CD4-positive, CD25-positive, alpha-beta regulatory T cell (primary cell): ENCODE measurements around the gene GHR. TPM values are rescaled to one million over a fixed set of nuclear protein-coding genes. Genes with fewer than 3 reads are reported as not detected.

Experiments used
- ATAC-seq, 2 donors: fragments of 150-1000 bp; cut with Tn5 transposase; one replicate each; pipeline ENCODE4 v1.10.0; 2021; ENCODE audit warnings: low read depth in 2 of 2, moderate number of reproducible peaks in 2 of 2, moderate library complexity in 1 of 2
- DNase-seq, 3 donors: peaks; one replicate each; pipeline versions ENCODE4 v3.0.0 to v3.0.0-alpha.2; 2012 to 2022; ENCODE audit warnings: mixed read lengths in 1 of 3
- H3K27ac ChIP-seq: one replicate; pipeline ENCODE4 v1.7.0; 2013; ENCODE audit warnings: mild to moderate bottlenecking, low read length; ENCODE audit not compliant: insufficient read depth, poor library complexity, severe bottlenecking
- H3K27me3 ChIP-seq: one replicate; pipeline ENCODE4 v1.7.0; 2013; ENCODE audit warnings: low read length; ENCODE audit not compliant: control insufficient read depth, insufficient read depth
- H3K36me3 ChIP-seq: one replicate; pipeline ENCODE4 v1.7.0; 2013; ENCODE audit warnings: mild to moderate bottlenecking, low read length, moderate library complexity; ENCODE audit not compliant: control insufficient read depth, insufficient read depth
- H3K4me1 ChIP-seq: 2 replicates; pipeline ENCODE4 v1.7.0; 2013; ENCODE audit warnings: mild to moderate bottlenecking, low read length; ENCODE audit not compliant: insufficient read depth, control insufficient read depth, poor library complexity, severe bottlenecking
- H3K4me3 ChIP-seq: one replicate; pipeline ENCODE4 v1.7.0; 2013; ENCODE audit warnings: low read depth, mild to moderate bottlenecking, low read length, moderate library complexity
- H3K9me3 ChIP-seq, 2 experiments: 1 replicate in 1 of 2; 2 replicates in 1 of 2; pipeline ENCODE4 v1.7.0; 2013; ENCODE audit warnings: low read length in 2 of 2, mild to moderate bottlenecking in 1 of 2, moderate library complexity in 1 of 2; ENCODE audit not compliant: control insufficient read depth in 2 of 2
- H3K27ac Mint-ChIP-seq, 3 donors: one replicate each; pipeline ENCODE4 v1.8.0; 2020 to 2022; ENCODE audit warnings: mild to moderate bottlenecking in 3 of 3, mixed read lengths in 3 of 3, moderate library complexity in 2 of 3
- H3K27me3 Mint-ChIP-seq: one replicate; pipeline ENCODE4 v1.8.0; 2022; ENCODE audit warnings: mild to moderate bottlenecking, mixed read lengths
- H3K36me3 Mint-ChIP-seq: one replicate; pipeline ENCODE4 v1.8.0; 2020; ENCODE audit warnings: mixed read lengths
- H3K4me1 Mint-ChIP-seq, 4 donors: one replicate each; pipeline ENCODE4 v1.8.0; 2020 to 2022; ENCODE audit warnings: mixed read lengths in 4 of 4, mild to moderate bottlenecking in 1 of 4
- H3K4me3 Mint-ChIP-seq, 4 donors: one replicate each; pipeline ENCODE4 v1.8.0; 2020 to 2022; ENCODE audit warnings: mild to moderate bottlenecking in 4 of 4, mixed read lengths in 4 of 4, moderate library complexity in 3 of 4
- H3K9me3 Mint-ChIP-seq, 7 donors: one replicate each; pipeline ENCODE4 v1.8.0; 2020 to 2022; ENCODE audit warnings: mixed read lengths in 7 of 7, mild to moderate bottlenecking in 3 of 7, moderate library complexity in 2 of 7
- polyA plus RNA-seq, 4 donors: library from polyadenylated mRNA; unstranded; fragments of 300-500 nt; fragmentation: Illumina TruSeq; gene quantifications; one replicate each; pipeline ENCODE4 v1.2.3, GENCODE V29; 2021
- total RNA-seq: library from RNA; stranded (reverse); gene quantifications from one replicate; pipeline ENCODE4 v1.2.3, GENCODE V29; 2022

GHR gene
- total and polyA plus RNA-seq, 5 donors from 2014 or later = not detected

- H3K27ac ChIP-seq = no peak overlapping the region
- Mint-ChIP-seq H3K4me1 (peaks cover 0 to 3% (median 0%) of the 10 kb centered on the region in 4 donors), H3K27ac (no peak overlapping the region), H3K27me3 (no peaks in the 10 kb centered on the region), H3K4me3 (no peak overlapping the region), H3K9me3 (peaks cover 0 to 17% (median 6%) of the 10 kb centered on the region in 7 donors), H3K36me3 (no peaks in the 10 kb centered on the region)
- no peaks in the 10 kb centered on the region for H3K27me3 ChIP-seq
- peaks cover 0 to 4% of the 10 kb centered on the region in 2 experiments for H3K9me3 ChIP-seq
- H3K4me1 ChIP-seq = no peaks in the 10 kb centered on the region
- no peaks in the 10 kb centered on the region for H3K36me3 ChIP-seq
- H3K4me3 ChIP-seq = no peak overlapping the region
- DNase-seq = no peak
- ATAC-seq = no peak
These were observed 120.5 kb downstream of the GHR start for GRCh38 chr5:42543774-42544173.

- peaks cover 0 to 17% (median 4%) of the 10 kb centered on the region in 7 donors for H3K9me3 Mint-ChIP-seq
- no peak overlapping the region for H3K4me3 ChIP-seq
- H3K27ac Mint-ChIP-seq = no peak overlapping the region
These were observed 121.8 kb downstream of the GHR start for GRCh38 chr5:42545038-42545437.

DNA sequence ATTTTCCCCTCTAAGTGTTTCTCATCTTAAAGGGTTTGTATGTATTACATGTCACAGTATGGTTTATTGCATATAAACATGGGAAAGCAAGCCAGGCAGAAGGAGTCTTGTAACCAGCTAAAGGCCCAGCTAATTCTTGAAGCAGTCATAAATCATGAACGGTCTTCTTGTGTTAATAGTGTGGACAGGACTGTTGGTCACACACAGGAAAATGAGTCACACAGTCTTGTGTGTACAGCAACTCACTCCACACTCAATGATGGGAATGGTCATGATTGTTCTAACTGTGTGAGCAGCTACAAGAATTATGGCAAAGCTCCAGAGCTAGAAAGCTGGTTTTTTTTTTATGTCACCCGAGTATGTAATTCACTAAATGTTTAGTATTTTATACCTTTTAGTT lies 123.9 kb downstream of the GHR start:
- Mint-ChIP-seq H3K9me3 (peaks cover 0 to 2% (median 0%) of the 10 kb centered on the region in 7 donors), H3K27me3 (peaks cover 4% of the 10 kb centered on the region), H3K27ac (no peak overlapping the region), H3K4me1 (peaks cover 0 to 3% (median 0%) of the 10 kb centered on the region in 4 donors), H3K4me3 (no peak overlapping the region), H3K36me3 (no peaks in the 10 kb centered on the region)
- no peak overlapping the region for H3K4me3 ChIP-seq
- peaks cover 1% of the 10 kb centered on the region for H3K27me3 ChIP-seq
- DNase-seq = no peak
- H3K36me3 ChIP-seq = no peaks in the 10 kb centered on the region
- no peak for ATAC-seq
- no peaks in the 10 kb centered on the region for H3K9me3 ChIP-seq
- H3K4me1 ChIP-seq = no peaks in the 10 kb centered on the region
- H3K27ac ChIP-seq = no peak overlapping the region

More at GRCh38 chr5:42545038-42545437, 121.8 kb downstream of the GHR start:
- H3K36me3 ChIP-seq = no peaks in the 10 kb centered on the region
- peaks cover 0 to 2% of the 10 kb centered on the region in 2 experiments for H3K9me3 ChIP-seq
- no peak overlapping the region for H3K4me3 Mint-ChIP-seq
- H3K36me3 Mint-ChIP-seq = no peaks in the 10 kb centered on the region
- no peak for DNase-seq
- H3K4me1 Mint-ChIP-seq = peaks cover 0 to 3% (median 0%) of the 10 kb centered on the region in 4 donors
- no peak for ATAC-seq
- H3K27me3 Mint-ChIP-seq = peaks cover 4% of the 10 kb centered on the region
- H3K4me1 ChIP-seq = no peaks in the 10 kb centered on the region
- no peaks in the 10 kb centered on the region for H3K27me3 ChIP-seq
- no peak overlapping the region for H3K27ac ChIP-seq

- DNase-seq (no peak), ATAC-seq (no peak)
- Histone ChIP-seq H3K27me3 (peaks cover 1% of the 10 kb centered on the region), H3K9me3 (no peaks in the 10 kb centered on the region), H3K4me1 (no peaks in the 10 kb centered on the region), H3K36me3 (no peaks in the 10 kb centered on the region), H3K27ac (no peak overlapping the region), H3K4me3 (no peak overlapping the region)
- Mint-ChIP-seq H3K9me3 (peaks cover 0 to 2% (median 0%) of the 10 kb centered on the region in 7 donors), H3K27me3 (peaks cover 4% of the 10 kb centered on the region), H3K36me3 (no peaks in the 10 kb centered on the region), H3K27ac (no peak overlapping the region), H3K4me1 (peaks cover 0 to 3% (median 0%) of the 10 kb centered on the region in 4 donors), H3K4me3 (no peak overlapping the region)
These were observed 124.7 kb downstream of the GHR start for GRCh38 chr5:42547894-42548293.

- no peak for ATAC-seq
- no peaks in the 10 kb centered on the region for H3K9me3 ChIP-seq
- H3K36me3 ChIP-seq = no peaks in the 10 kb centered on the region
- DNase-seq = no peak
- Mint-ChIP-seq H3K4me1 (no peaks in the 10 kb centered on the region), H3K4me3 (no peak overlapping the region), H3K36me3 (no peaks in the 10 kb centered on the region), H3K27me3 (peaks cover 4% of the 10 kb centered on the region), H3K27ac (no peak overlapping the region), H3K9me3 (no peaks in the 10 kb centered on the region)
- no peaks in the 10 kb centered on the region for H3K4me1 ChIP-seq
- peaks cover 1% of the 10 kb centered on the region for H3K27me3 ChIP-seq
- H3K27ac ChIP-seq = no peak overlapping the region
- no peak overlapping the region for H3K4me3 ChIP-seq
These were observed 129.4 kb downstream of the GHR start for GRCh38 chr5:42552597-42552996.

GRCh38 chr5:42553461-42553860 lies 130.2 kb downstream of the GHR start:
- no peak overlapping the region for H3K4me3 Mint-ChIP-seq
- Histone ChIP-seq H3K4me3 (no peak overlapping the region), H3K9me3 (no peaks in the 10 kb centered on the region), H3K4me1 (no peaks in the 10 kb centered on the region), H3K27ac (no peak overlapping the region), H3K36me3 (no peaks in the 10 kb centered on the region), H3K27me3 (peaks cover 1% of the 10 kb centered on the region)
- H3K36me3 Mint-ChIP-seq = no peaks in the 10 kb centered on the region
- H3K4me1 Mint-ChIP-seq = no peaks in the 10 kb centered on the region
- H3K27me3 Mint-ChIP-seq = peaks cover 4% of the 10 kb centered on the region
- no peak overlapping the region for H3K27ac Mint-ChIP-seq
- ATAC-seq = no peak
- no peaks in the 10 kb centered on the region for H3K9me3 Mint-ChIP-seq
- DNase-seq = no peak

GRCh38 chr5:42555010-42555409 lies 131.8 kb downstream of the GHR start:
- H3K36me3 Mint-ChIP-seq = no peaks in the 10 kb centered on the region
- DNase-seq (no peak), ATAC-seq (no peak)
- Histone ChIP-seq H3K27ac (no peak overlapping the region), H3K36me3 (no peaks in the 10 kb centered on the region), H3K27me3 (peaks cover 1% of the 10 kb centered on the region), H3K4me3 (no peak overlapping the region), H3K9me3 (no peaks in the 10 kb centered on the region), H3K4me1 (no peaks in the 10 kb centered on the region)
- no peak overlapping the region for H3K27ac Mint-ChIP-seq
- H3K27me3 Mint-ChIP-seq = no peaks in the 10 kb centered on the region
- H3K4me3 Mint-ChIP-seq = no peak overlapping the region
- H3K9me3 Mint-ChIP-seq = no peaks in the 10 kb centered on the region
- H3K4me1 Mint-ChIP-seq = no peaks in the 10 kb centered on the region

GRCh38 chr5:42555797-42556196 lies 132.6 kb downstream of the GHR start:
- Mint-ChIP-seq H3K9me3 (peaks cover 0 to 1% (median 0%) of the 10 kb centered on the region in 7 donors), H3K4me1 (no peaks in the 10 kb centered on the region), H3K27me3 (no peaks in the 10 kb centered on the region), H3K27ac (no peak overlapping the region), H3K4me3 (no peak overlapping the region), H3K36me3 (no peaks in the 10 kb centered on the region)
- peaks cover 1% of the 10 kb centered on the region for H3K27me3 ChIP-seq
- no peak overlapping the region for H3K4me3 ChIP-seq
- no peaks in the 10 kb centered on the region for H3K9me3 ChIP-seq
- H3K36me3 ChIP-seq = no peaks in the 10 kb centered on the region
- no peak overlapping the region for H3K27ac ChIP-seq
- no peaks in the 10 kb centered on the region for H3K4me1 ChIP-seq
- DNase-seq (no peak), ATAC-seq (no peak)
